Stimulated activated effector memory CD8-positive, alpha-beta T cell treated with anti-CD3 and anti-CD28 coated beads, Interleukin-12 subunit alpha, Interleukin-12 subunit beta, amount 100 ng/mL, for 72 hours (primary cell): ENCODE measurements around the gene KLHL29.

Experiments
- ATAC-seq: fragments of 150-1000 bp; cut with Tn5 transposase; 2 replicates; pipeline ENCODE4 v1.10.0; 2021
- DNase-seq, 2 donors: peaks; one replicate each; pipeline ENCODE4 v3.0.0; 2021 to 2022; ENCODE audit warnings: low spot score in 2 of 2
- H3K27ac Mint-ChIP-seq: one replicate; pipeline ENCODE4 v1.8.0; 2022; ENCODE audit warnings: mild to moderate bottlenecking, mixed read lengths
- H3K36me3 Mint-ChIP-seq: one replicate; pipeline ENCODE4 v1.8.0; 2022; ENCODE audit warnings: mild to moderate bottlenecking, mixed read lengths
- H3K4me1 Mint-ChIP-seq: one replicate; pipeline ENCODE4 v1.8.0; 2022; ENCODE audit warnings: mixed read lengths
- H3K4me3 Mint-ChIP-seq: one replicate; pipeline ENCODE4 v1.8.0; 2022; ENCODE audit warnings: mild to moderate bottlenecking, mixed read lengths
- H3K9me3 Mint-ChIP-seq: one replicate; pipeline ENCODE4 v1.8.0; 2022; ENCODE audit warnings: mixed read lengths

Gene KLHL29

DNA sequence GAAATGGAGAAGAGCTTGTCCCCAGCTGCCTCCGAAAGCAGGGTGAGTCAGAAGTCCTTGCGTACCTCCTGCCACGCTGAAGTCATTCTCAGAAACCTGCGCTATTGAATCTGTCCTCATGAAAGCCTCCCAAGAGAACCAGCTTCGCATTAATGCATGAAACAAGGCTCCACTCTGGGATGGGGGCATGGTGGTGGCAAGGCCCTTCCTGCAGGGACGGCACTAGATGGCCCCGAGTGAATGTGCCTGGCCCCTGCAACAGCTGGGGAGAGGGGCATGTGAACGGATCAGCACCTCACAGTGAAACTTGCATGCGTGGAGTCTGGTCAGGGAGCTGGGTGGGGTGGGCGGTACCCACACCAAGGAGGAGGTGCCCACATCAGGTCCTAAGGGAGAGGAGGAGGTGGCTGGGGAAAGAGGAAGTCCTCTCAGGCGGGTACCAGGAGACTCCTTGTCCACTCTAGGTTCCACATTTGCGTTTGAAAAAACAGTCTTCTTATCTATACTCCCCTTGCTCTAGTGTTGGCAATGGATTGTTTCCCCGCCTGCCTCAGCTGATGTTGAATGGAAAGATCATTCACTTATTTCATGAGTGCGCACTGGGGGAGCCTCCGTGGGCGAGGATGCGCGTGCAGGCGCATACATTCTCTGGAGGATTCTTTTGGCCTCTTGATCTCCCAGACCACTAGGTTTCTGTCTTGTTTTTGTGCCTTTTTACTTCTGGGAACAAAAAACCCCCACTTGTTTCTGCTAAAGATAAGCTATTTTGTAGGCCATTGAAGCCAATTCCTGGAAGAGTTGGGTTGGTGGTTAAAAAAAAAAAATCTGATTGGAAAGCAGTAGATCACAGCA lies 104.7 kb downstream of the KLHL29 start:
- DNase-seq (no peak), ATAC-seq (peak; percentile 55)
- H3K9me3 Mint-ChIP-seq: no peaks in the 10 kb centered on the region
- peak overlapping the region; percentile 20 for H3K4me3 Mint-ChIP-seq
- H3K4me1 Mint-ChIP-seq: peaks cover 19% of the 10 kb centered on the region
- no peak overlapping the region for H3K27ac Mint-ChIP-seq
- no peaks in the 10 kb centered on the region for H3K36me3 Mint-ChIP-seq

DNA sequence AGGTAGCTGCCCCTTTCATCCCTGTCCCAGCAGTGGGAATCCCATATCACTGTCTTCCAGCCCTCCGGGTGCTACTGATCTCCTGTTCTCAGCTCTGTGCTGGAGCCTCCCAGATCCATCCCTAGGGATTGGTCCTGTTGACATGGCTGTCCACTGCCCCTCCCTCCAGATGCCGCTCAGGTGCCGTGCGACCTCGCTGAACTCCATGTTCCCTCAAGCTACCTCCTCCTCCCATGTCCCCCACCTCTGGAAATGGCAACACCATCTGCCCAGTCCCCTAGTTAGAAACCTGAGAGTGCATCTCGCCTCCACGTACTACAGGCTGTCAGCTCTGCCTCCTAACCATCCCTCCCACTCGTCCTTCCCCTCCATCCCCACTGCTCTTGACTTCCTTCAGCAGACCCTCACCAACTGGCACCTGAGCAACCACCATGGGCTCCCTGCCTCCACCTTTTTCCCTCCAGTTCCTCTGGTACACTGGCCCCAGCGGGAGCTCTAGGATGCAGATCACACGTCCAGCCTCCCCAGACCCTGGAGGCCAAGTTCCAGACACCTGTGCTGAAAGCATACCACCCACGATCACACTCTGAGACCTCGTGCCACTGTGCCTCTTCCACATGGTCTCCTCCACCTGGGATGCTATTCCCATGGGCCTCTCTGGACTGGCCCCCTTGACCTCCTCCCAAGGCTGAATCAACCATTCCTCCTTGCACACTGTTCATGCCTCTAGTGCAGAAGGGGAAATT lies 106.8 kb downstream of the KLHL29 start:
- H3K4me3 Mint-ChIP-seq: no peak overlapping the region
- H3K27ac Mint-ChIP-seq: no peak overlapping the region
- no peaks in the 10 kb centered on the region for H3K36me3 Mint-ChIP-seq
- DNase-seq (no peak), ATAC-seq (peak; percentile 11)
- H3K4me1 Mint-ChIP-seq: peaks cover 19% of the 10 kb centered on the region
- no peaks in the 10 kb centered on the region for H3K9me3 Mint-ChIP-seq

DNA sequence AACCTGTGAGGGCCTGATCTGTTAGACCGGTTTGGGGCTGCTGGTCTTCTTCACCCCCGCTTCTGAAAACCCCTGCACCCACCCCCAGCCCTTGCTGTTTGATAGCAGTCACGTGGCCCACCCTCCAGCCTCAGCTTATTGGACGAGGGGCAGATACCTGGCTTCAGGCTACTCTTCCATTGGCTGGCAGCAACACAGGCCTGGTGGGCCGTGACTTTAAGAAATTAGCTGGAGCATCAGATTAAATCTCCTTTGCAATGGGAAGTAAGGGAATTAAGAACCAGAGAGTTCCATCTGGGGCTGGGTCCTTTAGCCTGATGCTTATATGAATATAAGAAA lies 107.3 kb downstream of the KLHL29 start:
- no peak overlapping the region for H3K4me3 Mint-ChIP-seq
- no peak overlapping the region for H3K27ac Mint-ChIP-seq
- ATAC-seq: no peak
- DNase-seq: no peak
- no peaks in the 10 kb centered on the region for H3K36me3 Mint-ChIP-seq
- peaks cover 24% of the 10 kb centered on the region for H3K4me1 Mint-ChIP-seq
- no peaks in the 10 kb centered on the region for H3K9me3 Mint-ChIP-seq

DNA sequence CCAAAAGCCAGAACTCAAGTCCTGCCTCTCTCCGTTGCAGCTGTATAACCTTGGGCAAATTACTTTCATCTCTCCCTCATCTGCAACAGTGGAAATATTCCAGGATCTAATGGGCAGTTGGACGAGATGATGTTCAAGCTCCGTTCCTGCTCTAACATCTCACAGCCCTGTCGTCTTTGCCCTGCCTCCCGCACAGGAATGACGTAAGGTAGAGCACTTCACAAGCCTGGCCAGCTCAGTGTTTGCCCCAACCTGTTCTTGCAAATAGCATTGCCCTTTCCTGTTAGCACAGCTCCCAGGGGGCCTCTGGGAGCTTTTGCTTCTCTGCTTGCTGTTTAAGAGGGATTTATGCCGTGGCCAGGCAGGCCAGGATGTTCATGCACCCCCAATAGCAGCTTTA lies 107.9 kb downstream of the KLHL29 start:
- DNase-seq: no peak
- peaks cover 27% of the 10 kb centered on the region for H3K4me1 Mint-ChIP-seq
- H3K36me3 Mint-ChIP-seq: no peaks in the 10 kb centered on the region
- ATAC-seq: no peak
- no peak overlapping the region for H3K4me3 Mint-ChIP-seq
- no peak overlapping the region for H3K27ac Mint-ChIP-seq
- no peaks in the 10 kb centered on the region for H3K9me3 Mint-ChIP-seq

DNA sequence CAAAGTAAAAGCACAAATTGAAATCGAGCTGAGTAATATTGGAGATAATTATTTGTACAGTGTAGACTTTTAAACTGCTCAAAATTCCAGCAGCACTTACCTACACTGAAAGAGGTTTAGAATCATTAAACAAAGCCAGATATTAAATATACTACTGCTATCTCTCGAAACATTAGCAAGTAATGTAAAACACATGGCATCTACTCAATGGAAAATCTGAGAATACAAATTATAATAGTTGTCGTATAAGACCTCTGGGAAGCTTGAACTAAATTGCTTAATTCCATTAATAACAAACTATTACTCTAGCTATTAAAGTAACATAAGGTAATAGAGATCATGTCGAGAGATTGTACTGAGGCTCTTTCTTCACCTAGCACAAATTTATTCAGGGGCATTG lies 108.9 kb downstream of the KLHL29 start:
- peaks cover 18% of the 10 kb centered on the region for H3K4me1 Mint-ChIP-seq

DNA sequence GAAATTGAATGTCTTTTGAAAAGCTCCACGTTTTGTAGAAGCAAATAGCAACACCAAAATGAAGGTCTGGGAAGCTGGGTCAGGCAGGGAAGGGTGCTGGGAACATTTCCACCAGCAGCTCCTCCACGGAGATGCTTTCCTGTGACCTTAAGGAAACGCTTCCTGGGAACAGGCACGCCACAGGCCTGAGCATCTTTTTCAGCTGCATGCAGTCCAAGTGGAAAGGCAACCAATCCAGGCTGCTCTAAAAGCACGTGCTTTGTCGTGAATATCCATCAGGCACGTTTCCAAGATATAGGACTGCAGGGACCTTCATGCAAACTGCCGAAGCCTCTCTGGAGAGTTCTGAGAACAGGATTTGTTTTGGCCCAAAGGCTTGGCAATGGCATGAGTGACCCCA lies 109.3 kb downstream of the KLHL29 start:
- Mint-ChIP-seq H3K9me3 (no peaks in the 10 kb centered on the region), H3K4me1 (peaks cover 15% of the 10 kb centered on the region), H3K4me3 (no peak overlapping the region), H3K27ac (no peak overlapping the region), H3K36me3 (no peaks in the 10 kb centered on the region)
- no peak for ATAC-seq
- DNase-seq: no peak

More for the DNA sequence above, 108.9 kb downstream of the KLHL29 start:
- ATAC-seq (no peak), DNase-seq (no peak)
- H3K27ac Mint-ChIP-seq: no peak overlapping the region
- no peaks in the 10 kb centered on the region for H3K36me3 Mint-ChIP-seq
- no peaks in the 10 kb centered on the region for H3K9me3 Mint-ChIP-seq
- H3K4me3 Mint-ChIP-seq: no peak overlapping the region

DNA sequence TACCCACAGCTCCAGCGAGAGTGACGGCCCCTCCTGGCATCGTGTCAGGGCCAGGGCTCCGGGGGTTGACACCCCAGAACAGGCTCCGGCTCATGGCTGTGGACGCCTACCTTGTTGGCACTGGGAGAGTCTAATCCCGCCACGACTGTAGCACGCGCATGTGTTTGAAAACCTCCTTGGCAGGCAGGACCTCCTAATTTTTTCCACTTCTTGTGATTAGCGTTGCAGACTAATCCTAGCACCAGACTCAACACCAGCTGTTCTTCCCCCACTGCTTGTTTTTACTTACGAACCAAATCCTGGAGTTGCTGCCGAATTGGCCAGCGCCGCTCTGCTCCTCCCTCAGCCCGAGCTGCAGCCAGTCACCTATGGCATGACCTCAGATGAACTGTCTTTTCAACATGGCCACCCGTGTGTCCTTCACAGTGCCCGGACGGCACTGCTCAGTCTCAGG lies 110.7 kb downstream of the KLHL29 start:
- no peaks in the 10 kb centered on the region for H3K9me3 Mint-ChIP-seq
- H3K36me3 Mint-ChIP-seq: no peaks in the 10 kb centered on the region
- no peak for ATAC-seq
- H3K4me3 Mint-ChIP-seq: no peak overlapping the region
- peaks cover 8% of the 10 kb centered on the region for H3K4me1 Mint-ChIP-seq
- DNase-seq: no peak
- no peak overlapping the region for H3K27ac Mint-ChIP-seq

DNA sequence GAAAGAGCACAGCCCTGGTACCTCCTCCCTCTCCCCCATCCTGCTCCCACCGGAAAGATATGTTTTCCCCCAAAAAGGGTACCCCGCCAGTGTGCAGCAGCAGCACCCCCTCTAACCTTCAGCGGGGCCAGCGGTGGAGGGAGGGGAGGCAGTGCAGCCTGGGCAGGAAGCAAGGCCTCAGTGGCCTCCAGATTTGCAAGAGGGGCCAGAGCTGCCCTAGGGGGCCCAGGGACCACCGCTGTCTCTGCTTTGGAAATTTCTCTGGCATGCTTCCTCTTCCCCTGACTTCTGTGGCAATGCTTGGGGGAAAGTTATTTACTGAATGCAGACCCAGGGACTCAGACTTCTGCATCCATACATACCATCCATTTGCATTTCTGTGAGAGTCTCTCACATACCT lies 111.5 kb downstream of the KLHL29 start:
- no peak for DNase-seq
- ATAC-seq: no peak
- no peak overlapping the region for H3K27ac Mint-ChIP-seq
- peaks cover 8% of the 10 kb centered on the region for H3K4me1 Mint-ChIP-seq
- no peak overlapping the region for H3K4me3 Mint-ChIP-seq
- H3K9me3 Mint-ChIP-seq: no peaks in the 10 kb centered on the region
- H3K36me3 Mint-ChIP-seq: no peaks in the 10 kb centered on the region

DNA sequence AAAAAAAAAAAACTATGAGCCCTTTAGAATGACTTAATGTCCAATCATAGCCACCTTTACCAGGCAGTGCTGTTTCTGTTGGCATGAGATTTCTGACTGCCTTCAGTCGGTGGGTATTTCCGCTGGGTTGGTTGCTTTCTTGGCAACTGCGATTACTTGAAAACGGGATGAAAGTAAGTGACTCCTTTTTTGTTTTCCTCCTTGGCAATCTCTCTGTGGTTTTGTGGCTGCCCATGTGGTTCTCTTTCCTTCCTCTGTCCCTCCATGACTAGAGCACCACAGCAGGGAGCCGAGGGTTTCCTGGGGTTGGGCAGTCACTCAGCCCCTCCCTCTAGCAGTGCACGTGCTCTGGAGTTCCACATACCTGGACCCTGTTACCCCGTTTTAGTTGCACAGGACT lies 112.1 kb downstream of the KLHL29 start:
- ATAC-seq (peak; percentile 59), DNase-seq (no peak)
- no peaks in the 10 kb centered on the region for H3K36me3 Mint-ChIP-seq

DNA sequence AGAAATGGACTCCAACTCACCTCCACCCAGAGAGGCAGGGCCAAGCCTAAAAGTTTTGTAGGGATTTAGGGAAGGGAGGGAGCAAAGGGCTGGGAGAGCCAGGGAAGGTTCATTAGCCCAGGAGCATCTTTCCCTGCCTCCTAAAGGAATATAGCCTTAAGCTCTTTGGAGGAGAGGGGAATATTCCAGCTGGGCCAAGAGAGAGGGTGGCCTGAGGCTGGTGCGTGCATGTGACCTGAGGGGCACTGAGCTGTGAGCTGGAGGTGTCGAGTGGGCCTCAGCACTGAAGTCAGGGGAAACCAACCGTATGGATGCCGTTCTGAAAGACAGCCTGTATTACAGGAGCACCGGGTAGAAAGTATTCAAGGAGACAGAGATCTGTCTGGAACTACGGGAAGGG lies 112.6 kb downstream of the KLHL29 start:
- Mint-ChIP-seq H3K27ac (no peak overlapping the region), H3K4me1 (peaks cover 8% of the 10 kb centered on the region), H3K36me3 (no peaks in the 10 kb centered on the region), H3K4me3 (no peak overlapping the region), H3K9me3 (no peaks in the 10 kb centered on the region)
- ATAC-seq (no peak), DNase-seq (no peak)

More for the DNA sequence above, 112.1 kb downstream of the KLHL29 start:
- no peaks in the 10 kb centered on the region for H3K9me3 Mint-ChIP-seq
- H3K27ac Mint-ChIP-seq: no peak overlapping the region
- H3K4me3 Mint-ChIP-seq: no peak overlapping the region
- peaks cover 8% of the 10 kb centered on the region for H3K4me1 Mint-ChIP-seq

DNA sequence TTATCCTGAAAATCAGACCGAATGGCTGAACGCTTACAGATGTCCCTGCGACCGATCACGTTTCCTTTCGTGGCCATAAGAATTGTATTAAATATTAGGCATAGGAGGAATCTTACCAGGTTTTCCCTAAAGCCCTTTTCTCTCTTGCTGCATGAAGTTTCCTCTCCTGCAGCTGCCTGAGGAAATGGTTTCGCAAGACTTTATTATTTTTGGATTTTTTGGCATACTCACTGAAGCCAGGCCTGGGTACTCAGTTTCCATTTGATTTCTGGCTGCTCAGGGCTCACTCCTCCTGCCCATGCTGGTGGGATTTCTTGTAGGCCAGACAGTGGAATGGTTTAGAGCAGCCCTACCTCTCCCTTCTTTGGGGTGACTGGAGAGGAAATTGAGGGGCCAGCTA lies 114.0 kb downstream of the KLHL29 start:
- Mint-ChIP-seq H3K36me3 (no peaks in the 10 kb centered on the region), H3K4me1 (peaks cover 8% of the 10 kb centered on the region), H3K4me3 (no peak overlapping the region), H3K9me3 (no peaks in the 10 kb centered on the region), H3K27ac (no peak overlapping the region)
- ATAC-seq: no peak
- no peak for DNase-seq

DNA sequence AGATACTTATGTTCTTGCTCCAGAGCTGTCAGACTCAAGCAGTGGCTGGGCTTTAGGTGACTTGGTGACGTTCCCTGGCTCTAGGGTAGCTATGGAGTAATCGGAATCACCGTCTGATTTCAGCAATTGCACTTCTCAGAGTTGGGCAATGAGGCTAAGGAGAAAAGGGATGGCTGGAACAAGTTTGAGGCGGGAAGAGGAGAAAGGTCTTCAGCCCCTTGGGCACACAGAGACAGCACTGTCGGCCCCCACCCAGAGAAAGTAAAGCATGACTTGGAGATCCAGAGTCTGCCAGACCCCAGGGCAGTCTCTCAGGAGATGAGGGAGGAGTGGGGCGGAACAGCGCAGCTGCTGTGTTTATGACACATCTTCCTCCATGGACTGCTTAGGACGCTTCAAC lies 114.5 kb downstream of the KLHL29 start:
- no peaks in the 10 kb centered on the region for H3K36me3 Mint-ChIP-seq
- no peaks in the 10 kb centered on the region for H3K9me3 Mint-ChIP-seq
- H3K4me1 Mint-ChIP-seq: peaks cover 8% of the 10 kb centered on the region
- ATAC-seq (no peak), DNase-seq (no peak)
- no peak overlapping the region for H3K4me3 Mint-ChIP-seq
- no peak overlapping the region for H3K27ac Mint-ChIP-seq

DNA sequence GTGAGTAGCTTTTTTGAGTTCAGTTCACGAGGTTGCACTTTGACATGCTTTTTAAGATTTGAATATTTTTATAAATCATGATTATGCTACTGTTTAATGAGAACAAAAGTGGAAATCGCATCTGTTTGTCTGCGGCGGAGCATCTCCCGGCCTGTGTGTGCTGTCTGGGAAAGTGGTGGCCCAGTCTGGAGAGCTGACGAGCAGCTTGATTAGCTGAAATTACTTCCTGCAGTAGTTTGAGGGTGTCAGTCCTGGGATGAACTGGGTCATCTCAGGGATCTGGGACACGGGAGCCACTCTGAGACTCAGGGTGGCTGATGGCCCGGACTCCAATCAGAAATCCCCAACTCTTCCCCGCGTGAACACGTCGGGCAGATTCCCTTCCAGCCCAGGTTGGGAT lies 115.9 kb downstream of the KLHL29 start:
- Mint-ChIP-seq H3K36me3 (no peaks in the 10 kb centered on the region), H3K4me3 (no peak overlapping the region), H3K9me3 (no peaks in the 10 kb centered on the region), H3K27ac (no peak overlapping the region), H3K4me1 (peaks cover 8% of the 10 kb centered on the region)
- ATAC-seq (no peak), DNase-seq (no peak)

DNA sequence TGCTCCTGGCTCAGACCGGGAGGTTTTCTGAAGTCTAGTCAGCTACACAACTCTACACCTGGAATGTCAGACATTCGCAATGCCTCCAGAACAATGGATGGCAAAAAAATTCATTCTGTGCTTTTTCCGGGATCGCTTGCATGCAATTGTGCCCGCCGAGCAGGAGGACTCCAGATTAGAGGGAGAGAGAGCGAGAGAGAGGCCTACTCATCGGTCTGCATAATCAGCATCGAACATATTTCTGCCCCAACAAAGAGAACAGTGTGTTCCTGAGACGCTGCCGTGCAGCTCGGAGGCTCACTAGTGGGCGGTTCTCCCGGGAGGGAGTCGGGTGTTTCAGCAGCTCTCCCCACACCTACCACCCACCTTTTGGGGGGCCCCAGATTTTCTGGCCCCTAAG lies 117.1 kb downstream of the KLHL29 start:
- Mint-ChIP-seq H3K4me3 (no peak overlapping the region), H3K9me3 (no peaks in the 10 kb centered on the region), H3K4me1 (peaks cover 6% of the 10 kb centered on the region), H3K36me3 (no peaks in the 10 kb centered on the region), H3K27ac (no peak overlapping the region)
- ATAC-seq: no peak
- DNase-seq: no peak

DNA sequence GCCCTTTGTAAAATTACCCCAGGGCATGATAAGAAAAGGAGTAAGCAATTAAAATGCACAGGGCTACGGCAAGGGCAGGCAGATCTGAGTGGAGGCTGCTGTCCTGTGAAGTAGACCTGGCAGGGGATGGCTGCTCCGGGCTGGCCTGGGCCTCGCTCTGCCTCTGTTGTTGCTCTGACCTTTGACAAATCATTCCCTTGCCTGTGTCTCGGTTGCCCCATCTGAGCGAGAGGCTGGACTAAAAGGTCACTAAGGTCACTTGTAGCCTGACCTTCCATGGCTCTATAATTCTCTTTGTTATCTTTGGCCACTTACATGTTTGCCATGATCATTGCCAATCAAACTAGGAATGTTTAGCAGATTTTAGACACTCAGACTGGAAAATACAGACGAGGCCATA lies 118.1 kb downstream of the KLHL29 start:
- H3K4me1 Mint-ChIP-seq: no peaks in the 10 kb centered on the region
- H3K36me3 Mint-ChIP-seq: no peaks in the 10 kb centered on the region
- H3K4me3 Mint-ChIP-seq: no peak overlapping the region
- H3K9me3 Mint-ChIP-seq: no peaks in the 10 kb centered on the region
- H3K27ac Mint-ChIP-seq: no peak overlapping the region
- DNase-seq: no peak
- ATAC-seq: no peak

DNA sequence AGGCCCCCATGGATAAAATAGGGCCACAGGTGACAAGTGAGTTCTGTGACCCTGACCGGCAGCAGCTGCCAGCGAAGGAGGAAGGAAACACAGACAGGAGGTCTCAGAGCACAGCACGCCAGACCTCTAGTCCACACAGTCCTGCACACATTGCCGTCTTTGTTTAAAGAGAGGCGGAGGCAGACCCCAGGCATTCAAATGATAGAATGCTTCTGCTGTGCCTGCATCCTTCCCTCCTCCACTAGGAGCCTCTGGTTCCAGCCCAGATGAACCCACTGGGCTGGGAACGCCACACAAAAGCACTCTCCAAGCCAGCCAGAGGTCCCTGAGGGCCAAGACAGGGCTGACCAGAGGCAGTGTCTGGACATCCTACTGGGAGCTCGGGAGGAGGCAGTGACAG lies 118.7 kb downstream of the KLHL29 start:
- no peaks in the 10 kb centered on the region for H3K9me3 Mint-ChIP-seq
- ATAC-seq (no peak), DNase-seq (no peak)
- H3K4me3 Mint-ChIP-seq: no peak overlapping the region
- H3K36me3 Mint-ChIP-seq: no peaks in the 10 kb centered on the region
- no peaks in the 10 kb centered on the region for H3K4me1 Mint-ChIP-seq
- H3K27ac Mint-ChIP-seq: no peak overlapping the region
